ENCODE data around the gene SND1. TPM values are rescaled to one million over a fixed set of nuclear protein-coding genes. Genes with fewer than 3 reads are reported as not detected.
A peak's percentile ranks its signal among the peaks of the same experiment; 100 is the strongest.

Gene SND1
- total and polyA plus RNA-seq, 2 donors (not counting 3 experiments of a cell fraction or from before 2014, with no cell fraction given), result 116 to 249 TPM

DNA sequence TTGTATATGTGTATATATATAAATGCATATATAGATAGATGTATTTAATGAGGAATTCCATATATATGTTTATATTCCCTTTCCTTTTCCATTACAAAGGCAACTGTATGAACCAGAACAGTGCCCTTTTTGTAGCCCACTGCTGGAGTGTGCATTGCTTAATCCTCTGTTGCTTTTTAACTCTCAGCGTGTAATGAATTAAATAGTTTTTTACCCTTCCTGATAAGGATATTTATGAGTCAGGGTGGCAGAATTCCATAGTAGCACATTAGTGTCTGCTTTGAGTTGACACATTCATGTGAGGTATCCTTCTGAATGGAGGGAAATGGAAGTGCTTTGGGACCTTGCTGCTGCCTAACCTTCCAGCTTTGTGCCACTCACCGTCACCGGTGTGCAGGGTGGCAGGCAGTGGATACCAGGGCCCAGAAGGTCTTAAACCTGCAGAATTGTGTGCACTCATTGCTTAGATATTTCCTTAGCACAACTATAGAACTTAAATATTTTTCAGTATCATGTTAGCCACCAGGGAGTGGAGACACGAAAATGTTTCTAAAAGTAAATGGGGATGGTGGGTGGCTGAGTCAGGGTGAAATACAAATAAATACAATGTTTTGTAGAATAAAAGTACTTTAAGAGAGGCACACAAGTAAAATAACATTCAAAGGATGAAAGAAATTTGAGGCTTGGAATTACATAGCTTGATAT lies 117.9 kb downstream of the SND1 start:
- H3K27me3 ChIP-seq (ENCODE audit: control insufficient read depth in 2 of 2, insufficient read depth in 2 of 2, low read length in 2 of 2), result no peaks in the 10 kb centered on the region
- DNase-seq (ENCODE audit: low read depth, low spot score) (peak; percentile 13), FAIRE-seq (no peak)
- H3K27ac ChIP-seq (ENCODE audit: insufficient read depth, low read depth, low read length), result no peak overlapping the region
- no peak overlapping the region for H2AFZ ChIP-seq (ENCODE audit: low read depth, low read length)
- H3K9me3 ChIP-seq (replicated peaks; ENCODE audit: control insufficient read depth, insufficient read depth, low read length), result no peaks in the 10 kb centered on the region
- dilution Hi-C loops (cut with MboI; ENCODE audit: extremely low pct_ligation_motif_present, low sequenced_read_pairs) (no loop called here), intact Hi-C loops (cut with micrococcal nuclease) (no loop called here)
- no TSS peak for BruUV-seq (replicated peaks)
- no peaks in the 10 kb centered on the region for H3K9me1 ChIP-seq (replicated peaks; ENCODE audit: control insufficient read depth, extremely low read depth, insufficient read depth, low read length)
- peaks cover 7% of the 10 kb centered on the region for H4K20me1 ChIP-seq (replicated peaks; ENCODE audit: control insufficient read depth, extremely low read depth, insufficient read depth, low read length)
- H3K36me3 ChIP-seq (ENCODE audit: control insufficient read depth in 2 of 2, extremely low read depth in 1 of 2, insufficient read depth in 2 of 2, low read length in 2 of 2), result no peaks in the 10 kb centered on the region
- ChIA-PET CTCF (interaction anchor here (1.0 to 1.5 kb wide), 3 partner anchors 13 to 49 kb away, joined by 3 to 4 read pairs (median 3); no protein-coding TSS in a partner anchor), POLR2A (no interaction called here)
- peaks cover 7% of the 10 kb centered on the region for H3K4me1 ChIP-seq (ENCODE audit: control insufficient read depth, extremely low read depth, insufficient read depth, low read length)
- peak; percentile 7 for TF ChIP-seq FOS (IDR thresholded peaks at IDR 0.05; ENCODE audit: borderline replicate concordance, insufficient read depth, low read length)
- no peak for TF ChIP-seq POLR2A (IDR thresholded peaks at IDR 0.05; ENCODE audit: low read depth, low read length)
- H3K9ac ChIP-seq (replicated peaks; ENCODE audit: extremely low read depth, insufficient read depth, low read length), result no peak overlapping the region
- peaks cover 62% of the 10 kb centered on the region for H3K79me2 ChIP-seq (ENCODE audit: control insufficient read depth, insufficient read depth, low read length)
- no peak overlapping the region for H3K4me2 ChIP-seq (ENCODE audit: insufficient read depth, low read length)
- H3K4me3 ChIP-seq (replicated peaks in 1 of 3; ENCODE audit: insufficient read depth in 1 of 3, low read depth in 1 of 3, low read length in 3 of 3), result no peak overlapping the region

DNA sequence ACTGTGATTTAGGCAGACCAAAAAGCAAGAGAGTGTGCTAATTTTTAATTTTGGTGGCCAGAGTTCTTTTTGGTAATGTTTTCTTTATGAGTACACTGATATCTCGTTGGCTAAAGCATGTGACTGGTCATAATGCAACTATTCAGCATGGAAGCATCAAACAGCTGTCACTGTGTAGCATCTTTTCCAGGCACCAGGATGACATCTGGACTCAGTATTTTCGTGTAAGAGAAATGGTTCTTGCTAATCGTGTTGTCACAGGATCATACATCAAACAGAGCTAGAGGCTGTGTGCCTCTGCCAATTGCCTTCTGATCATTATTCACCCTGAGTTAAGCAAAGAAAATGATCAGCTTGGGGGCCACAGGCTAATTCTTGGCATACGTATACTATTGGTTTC lies 118.9 kb downstream of the SND1 start:
- H3K27ac ChIP-seq (ENCODE audit: insufficient read depth, low read depth, low read length), result no peak overlapping the region
- no peaks in the 10 kb centered on the region for H3K9me3 ChIP-seq (replicated peaks; ENCODE audit: control insufficient read depth, insufficient read depth, low read length)
- dilution Hi-C loops (cut with MboI; ENCODE audit: extremely low pct_ligation_motif_present, low sequenced_read_pairs), result no loop called here
- H3K79me2 ChIP-seq (ENCODE audit: control insufficient read depth, insufficient read depth, low read length), result peaks cover 62% of the 10 kb centered on the region
- DNase-seq (ENCODE audit: low read depth, low spot score) (no peak), FAIRE-seq (no peak)
- intact Hi-C loops (cut with micrococcal nuclease), result no loop called here
- H3K9ac ChIP-seq (replicated peaks; ENCODE audit: extremely low read depth, insufficient read depth, low read length), result no peak overlapping the region
- no peak overlapping the region for H3K4me3 ChIP-seq (replicated peaks in 1 of 3; ENCODE audit: insufficient read depth in 1 of 3, low read depth in 1 of 3, low read length in 3 of 3)
- H2AFZ ChIP-seq (ENCODE audit: low read depth, low read length), result no peak overlapping the region
- ChIA-PET POLR2A (no interaction called here), CTCF (interaction anchor here (1.0 to 1.5 kb wide), 2 partner anchors 15 to 50 kb away, joined by 3 to 4 read pairs; no protein-coding TSS in a partner anchor)
- peaks cover 8% of the 10 kb centered on the region for H4K20me1 ChIP-seq (replicated peaks; ENCODE audit: control insufficient read depth, extremely low read depth, insufficient read depth, low read length)
- TF ChIP-seq EZH2 (IDR thresholded peaks at IDR 0.05; ENCODE audit: borderline replicate concordance, low read depth, low read length, severe bottlenecking) (no peak), POLR2A (IDR thresholded peaks at IDR 0.05; ENCODE audit: low read depth, low read length) (no peak), JUN (IDR thresholded peaks at IDR 0.05; ENCODE audit: borderline replicate concordance, insufficient read depth, insufficient read length, low read depth) (no peak)
- TF ChIP-seq, protein P1, sequence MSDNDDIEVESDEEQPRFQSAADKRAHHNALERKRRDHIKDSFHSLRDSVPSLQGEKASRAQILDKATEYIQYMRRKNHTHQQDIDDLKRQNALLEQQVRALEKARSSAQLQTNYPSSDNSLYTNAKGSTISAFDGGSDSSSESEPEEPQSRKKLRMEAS (IDR thresholded peaks at IDR 0.05; ENCODE audit: insufficient read depth, insufficient read length), result no peak
- no peaks in the 10 kb centered on the region for H3K9me1 ChIP-seq (replicated peaks; ENCODE audit: control insufficient read depth, extremely low read depth, insufficient read depth, low read length)
- no peak overlapping the region for H3K4me2 ChIP-seq (ENCODE audit: insufficient read depth, low read length)
- peaks cover 7% of the 10 kb centered on the region for H3K4me1 ChIP-seq (ENCODE audit: control insufficient read depth, extremely low read depth, insufficient read depth, low read length)
- H3K27me3 ChIP-seq (ENCODE audit: control insufficient read depth in 2 of 2, insufficient read depth in 2 of 2, low read length in 2 of 2), result no peaks in the 10 kb centered on the region
- no peaks in the 10 kb centered on the region for H3K36me3 ChIP-seq (ENCODE audit: control insufficient read depth in 2 of 2, extremely low read depth in 1 of 2, insufficient read depth in 2 of 2, low read length in 2 of 2)
- no TSS peak for BruUV-seq (replicated peaks)

All from endothelial cell of umbilical vein (primary cell).